Activated naive CD4-positive, alpha-beta T cell treated with anti-CD3 and anti-CD28 coated beads, Interleukin-2, amount 10 ng/mL, durations not matched to agents 7 days and 5 days (primary cell): ENCODE results near the gene TFDP1.
"Not testable (repeated sequence)": the region's sequence is repeated elsewhere in the genome, so short reads cannot be mapped to it uniquely, and the experiment has no call there.

ENCODE experiments used
- CTCF ChIA-PET: fragments of 350-600 bp; sonication (Branson Sonifier 250); formaldehyde crosslinking; loops from one replicate; lab custom pipeline; 2021; ENCODE audit warnings: antibody characterized with exemption; lab: Charles Lee
- DNase-seq: peaks from one replicate; pipeline ENCODE4 v3.0.0-alpha.2; 2020
- H3K27ac Mint-ChIP-seq: one replicate; pipeline ENCODE4 v1.8.0; 2021; ENCODE audit warnings: mild to moderate bottlenecking, moderate library complexity, mixed read lengths
- H3K27me3 Mint-ChIP-seq: one replicate; pipeline ENCODE4 v1.8.0; 2021; ENCODE audit warnings: mild to moderate bottlenecking, mixed read lengths
- H3K36me3 Mint-ChIP-seq: one replicate; pipeline ENCODE4 v1.8.0; 2021; ENCODE audit warnings: mixed read lengths
- H3K4me1 Mint-ChIP-seq: one replicate; pipeline ENCODE4 v1.8.0; 2021; ENCODE audit warnings: mixed read lengths
- H3K4me3 Mint-ChIP-seq: one replicate; pipeline ENCODE4 v1.8.0; 2021; ENCODE audit warnings: mild to moderate bottlenecking, moderate library complexity, mixed read lengths
- H3K9me3 Mint-ChIP-seq: one replicate; pipeline ENCODE4 v1.8.0; 2021; ENCODE audit warnings: mixed read lengths

TFDP1 gene

GRCh38 chr13:113618455-113618854, 33.9 kb downstream of the TFDP1 start:
- H3K36me3 Mint-ChIP-seq = peaks cover 16% of the 10 kb centered on the region
- no peak overlapping the region for H3K27ac Mint-ChIP-seq
- H3K4me3 Mint-ChIP-seq = no peak overlapping the region
- no peaks in the 10 kb centered on the region for H3K9me3 Mint-ChIP-seq
- CTCF ChIA-PET = no interaction called here
- H3K4me1 Mint-ChIP-seq = no peaks in the 10 kb centered on the region
- H3K27me3 Mint-ChIP-seq = no peaks in the 10 kb centered on the region
- no peak for DNase-seq

DNA sequence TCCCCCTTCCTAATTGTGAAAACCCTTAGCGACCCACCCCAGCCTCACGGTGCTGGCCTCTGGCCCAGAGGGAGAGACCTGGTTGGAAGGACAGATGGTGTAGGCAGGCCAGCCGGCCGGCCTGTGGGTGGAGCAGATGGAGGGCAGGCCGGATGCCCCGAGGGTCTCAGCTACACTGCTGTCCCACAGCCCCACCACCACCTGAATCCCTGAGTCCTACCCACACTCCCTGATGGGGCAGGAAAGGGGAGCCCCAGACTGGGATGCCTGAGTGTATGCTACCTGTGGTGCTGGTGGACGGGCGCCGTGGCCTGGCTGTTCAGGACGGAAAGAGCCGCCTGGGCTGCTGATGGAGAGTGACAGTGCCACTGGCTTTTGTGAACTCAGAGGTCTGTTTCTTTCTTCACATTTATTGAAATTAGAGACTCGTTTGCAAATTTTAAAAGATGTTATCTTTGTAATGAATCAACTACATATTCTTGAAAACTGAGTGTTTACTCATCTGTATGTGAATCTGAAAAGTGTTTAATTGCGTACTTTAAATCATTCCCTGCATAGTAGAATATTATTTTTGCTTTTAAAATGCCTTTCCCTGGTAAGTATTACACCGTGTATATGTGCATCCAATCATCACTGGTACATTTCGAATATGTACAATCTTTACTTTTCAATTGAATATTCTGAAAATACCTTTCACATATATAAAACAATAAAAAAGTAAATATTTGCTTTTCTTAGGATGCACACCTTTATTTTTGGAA, 35.7 kb downstream of the TFDP1 start:
- Mint-ChIP-seq H3K27me3 (no peaks in the 10 kb centered on the region), H3K4me1 (no peaks in the 10 kb centered on the region), H3K27ac (no peak overlapping the region), H3K9me3 (no peaks in the 10 kb centered on the region), H3K36me3 (peaks cover 32% of the 10 kb centered on the region), H3K4me3 (no peak overlapping the region)
- DNase-seq = no peak
- CTCF ChIA-PET = no interaction called here

DNA sequence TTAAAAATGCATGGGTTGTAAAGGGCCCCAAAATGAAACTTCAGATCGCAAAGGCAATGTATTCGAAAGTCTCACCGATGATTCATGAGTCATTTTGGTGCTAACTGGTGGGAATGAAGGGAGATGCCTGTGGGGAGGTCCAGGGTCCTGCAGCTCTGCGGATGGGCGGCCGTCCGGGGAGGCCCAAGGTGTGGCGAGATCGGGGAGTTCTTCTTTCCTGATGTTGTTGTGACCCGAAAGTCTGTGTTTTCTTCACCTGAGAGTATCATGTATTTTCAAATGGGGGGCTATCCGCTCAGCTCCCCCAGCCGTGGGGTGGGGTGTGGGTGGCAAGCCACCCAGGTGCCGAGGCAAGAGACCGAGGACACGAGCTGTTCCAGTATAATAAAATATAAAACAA, 36.5 kb downstream of the TFDP1 start:
- peaks cover 34% of the 10 kb centered on the region for H3K36me3 Mint-ChIP-seq
- no peaks in the 10 kb centered on the region for H3K27me3 Mint-ChIP-seq
- H3K4me3 Mint-ChIP-seq = no peak overlapping the region
- no peaks in the 10 kb centered on the region for H3K9me3 Mint-ChIP-seq
- H3K4me1 Mint-ChIP-seq = no peaks in the 10 kb centered on the region
- CTCF ChIA-PET = interaction anchor here (1.4 kb wide), 1 partner anchor 8 kb away, joined by 3 read pairs; no protein-coding TSS in a partner anchor
- H3K27ac Mint-ChIP-seq = no peak overlapping the region
- DNase-seq = no peak

GRCh38 chr13:113621498-113621897, 36.9 kb downstream of the TFDP1 start:
- H3K9me3 Mint-ChIP-seq, DNase-seq, H3K4me1 Mint-ChIP-seq, H3K27ac Mint-ChIP-seq, H3K4me3 Mint-ChIP-seq, H3K27me3 Mint-ChIP-seq: not testable (repeated sequence)
- CTCF ChIA-PET = interaction anchor here (1.4 kb wide), 1 partner anchor 9 kb away, joined by 3 read pairs; no protein-coding TSS in a partner anchor
- peaks cover 36% of the 10 kb centered on the region for H3K36me3 Mint-ChIP-seq

DNA sequence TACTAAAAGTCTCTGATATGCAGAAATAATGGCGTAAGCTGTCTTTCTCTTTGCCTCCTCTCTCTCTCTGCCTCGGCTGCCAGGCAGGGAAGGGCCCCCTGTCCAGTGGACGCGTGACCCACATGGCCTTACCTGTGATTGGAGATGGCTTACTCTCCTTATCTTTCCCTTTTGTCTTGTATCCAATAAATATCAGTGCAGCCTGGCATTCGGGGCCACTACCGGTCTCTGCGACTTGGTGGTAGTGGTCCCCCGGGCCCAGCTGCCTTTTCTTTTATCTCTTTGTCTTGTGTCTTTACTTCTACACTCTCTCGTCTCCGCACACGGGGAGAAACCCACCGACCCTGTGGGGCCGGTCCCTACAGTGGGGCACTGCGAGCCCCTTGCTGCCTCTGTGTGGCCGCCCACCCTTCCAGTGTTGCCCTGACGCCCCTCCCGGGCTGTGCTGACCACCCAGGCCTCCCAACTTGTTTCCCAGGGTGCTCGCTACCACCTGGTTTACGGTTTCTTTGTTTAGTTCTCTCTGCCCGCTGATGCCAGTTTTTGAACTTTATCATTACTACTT, 37.5 kb downstream of the TFDP1 start:
- H3K27ac Mint-ChIP-seq, H3K27me3 Mint-ChIP-seq, H3K4me1 Mint-ChIP-seq, DNase-seq, H3K4me3 Mint-ChIP-seq, H3K9me3 Mint-ChIP-seq: not testable (repeated sequence)
- H3K36me3 Mint-ChIP-seq = peaks cover 42% of the 10 kb centered on the region
- CTCF ChIA-PET = interaction anchor here (1.4 kb wide), 1 partner anchor 9 kb away, joined by 3 read pairs; no protein-coding TSS in a partner anchor

DNA sequence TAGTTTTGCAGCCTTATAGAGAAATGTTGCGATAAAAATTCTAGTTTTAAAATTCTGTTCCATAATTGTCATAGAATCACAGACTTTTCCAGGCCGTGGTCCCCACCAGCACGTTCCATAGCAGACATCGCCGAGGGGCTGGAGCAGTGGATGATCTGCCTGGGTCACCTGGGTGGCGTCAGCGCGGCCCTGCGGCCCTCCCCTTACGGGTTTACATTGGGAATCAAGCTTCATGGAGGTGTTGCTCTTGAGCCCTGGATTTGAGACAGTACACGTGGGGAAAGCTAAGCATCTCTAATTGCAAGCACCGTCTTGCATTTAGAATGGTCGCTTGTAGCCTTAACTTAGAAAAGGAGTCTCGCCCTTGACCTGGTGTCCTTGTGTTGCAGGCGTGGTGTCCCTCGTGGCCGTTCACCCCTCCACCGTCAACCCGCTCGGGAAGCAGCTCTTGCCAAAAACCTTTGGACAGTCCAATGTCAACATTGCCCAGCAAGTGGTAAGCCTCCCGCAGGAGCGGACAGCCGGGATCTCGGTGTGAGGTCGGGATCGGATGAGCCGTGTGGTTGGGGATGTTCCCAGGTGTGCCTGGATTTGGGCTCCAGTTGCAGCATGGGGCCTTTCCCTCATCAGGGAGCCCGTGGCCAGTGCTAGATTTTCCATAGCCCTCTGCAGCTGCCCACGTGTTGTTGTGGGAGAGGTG, 38.4 kb downstream of the TFDP1 start:
- no peak for DNase-seq
- H3K36me3 Mint-ChIP-seq = peaks cover 45% of the 10 kb centered on the region
- no peaks in the 10 kb centered on the region for H3K9me3 Mint-ChIP-seq
- H3K4me3 Mint-ChIP-seq = no peak overlapping the region
- no peaks in the 10 kb centered on the region for H3K4me1 Mint-ChIP-seq
- no peak overlapping the region for H3K27ac Mint-ChIP-seq
- no peaks in the 10 kb centered on the region for H3K27me3 Mint-ChIP-seq
- CTCF ChIA-PET = no interaction called here

GRCh38 chr13:113623491-113624234, 39.1 kb downstream of the TFDP1 start:
- no peak overlapping the region for H3K27ac Mint-ChIP-seq
- H3K36me3 Mint-ChIP-seq = peaks cover 46% of the 10 kb centered on the region

GRCh38 chr13:113624235-113624587, 39.7 kb downstream of the TFDP1 start:
- Mint-ChIP-seq H3K36me3 (peaks cover 48% of the 10 kb centered on the region), H3K4me1 (peaks cover 2% of the 10 kb centered on the region), H3K4me3 (no peak overlapping the region), H3K27me3 (no peaks in the 10 kb centered on the region), H3K9me3 (no peaks in the 10 kb centered on the region), H3K27ac (no peak overlapping the region)
- CTCF ChIA-PET = no interaction called here
- no peak for DNase-seq

More at GRCh38 chr13:113623491-113624234, 39.1 kb downstream of the TFDP1 start:
- no peak for DNase-seq
- Mint-ChIP-seq H3K4me3 (no peak overlapping the region), H3K9me3 (no peaks in the 10 kb centered on the region), H3K4me1 (peaks cover 2% of the 10 kb centered on the region), H3K27me3 (no peaks in the 10 kb centered on the region)
- CTCF ChIA-PET = no interaction called here

GRCh38 chr13:113624640-113625304, 40.2 kb downstream of the TFDP1 start:
- H3K27ac Mint-ChIP-seq, H3K4me3 Mint-ChIP-seq, CTCF ChIA-PET, H3K9me3 Mint-ChIP-seq, DNase-seq, H3K27me3 Mint-ChIP-seq, H3K4me1 Mint-ChIP-seq: not testable (repeated sequence)
- H3K36me3 Mint-ChIP-seq = peaks cover 48% of the 10 kb centered on the region

DNA sequence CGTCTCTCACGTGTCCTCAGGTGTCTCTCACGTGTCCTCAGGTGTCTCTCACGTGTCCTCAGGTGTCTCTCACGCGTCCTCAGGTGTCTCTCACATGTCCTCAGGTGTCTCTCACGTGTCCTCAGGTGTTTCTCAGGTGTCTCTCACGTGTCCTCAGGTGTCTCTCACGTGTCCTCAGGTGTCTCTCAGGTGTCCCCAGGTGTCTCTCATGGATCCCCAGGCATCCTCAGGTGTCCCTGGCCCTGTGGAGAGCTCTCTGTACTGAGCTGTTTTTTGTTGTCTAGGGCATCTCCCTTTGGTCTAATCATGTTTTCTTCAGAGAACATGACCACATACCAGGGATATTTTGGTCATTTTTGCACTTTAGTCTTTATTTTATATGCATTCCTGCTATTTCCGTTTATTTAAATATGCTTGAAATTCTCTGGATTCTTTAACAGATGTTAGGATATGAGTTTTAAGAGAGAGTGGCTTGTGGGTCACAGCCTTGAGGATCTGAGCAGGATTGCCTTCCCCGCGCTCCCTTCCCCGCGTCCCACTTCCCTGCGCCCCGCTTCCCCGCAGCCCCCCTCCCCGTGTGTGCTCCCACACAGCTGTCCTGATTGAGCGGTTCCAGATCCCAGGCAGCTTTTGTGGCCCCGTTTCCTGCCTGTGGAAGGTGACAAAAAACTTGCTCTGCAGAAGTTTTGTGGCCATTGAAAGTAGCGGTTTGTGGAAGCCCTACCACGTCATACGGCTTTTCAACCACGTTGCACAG, 41.6 kb downstream of the TFDP1 start:
- peaks cover 52% of the 10 kb centered on the region for H3K36me3 Mint-ChIP-seq
- peak overlapping the region; percentile 11 for H3K27ac Mint-ChIP-seq
- CTCF ChIA-PET = no interaction called here
- no peak for DNase-seq
- H3K27me3 Mint-ChIP-seq = no peaks in the 10 kb centered on the region
- H3K4me3 Mint-ChIP-seq = no peak overlapping the region
- no peaks in the 10 kb centered on the region for H3K9me3 Mint-ChIP-seq
- H3K4me1 Mint-ChIP-seq = peaks cover 2% of the 10 kb centered on the region

DNA sequence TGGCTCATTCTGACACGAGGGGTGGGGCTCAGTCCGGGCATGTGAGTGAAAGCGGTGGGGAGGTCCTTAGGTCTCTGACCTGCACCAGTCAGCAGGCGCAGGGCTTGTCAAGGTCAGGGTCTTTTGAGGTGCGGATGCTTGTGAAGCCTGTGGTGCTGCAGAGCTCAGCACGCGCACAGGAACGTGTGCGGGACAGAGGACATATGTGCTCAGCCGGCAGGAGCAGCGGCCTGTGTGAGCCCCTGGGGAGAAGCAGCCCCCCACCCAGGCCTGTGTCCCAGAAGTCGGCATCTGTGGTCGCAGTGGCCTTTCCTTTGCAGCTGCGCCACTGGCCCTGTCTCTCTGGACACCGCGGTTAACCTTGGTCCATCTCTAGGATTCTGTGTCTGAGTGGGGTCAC, 42.6 kb downstream of the TFDP1 start:
- CTCF ChIA-PET = no interaction called here
- Mint-ChIP-seq H3K27ac (no peak overlapping the region), H3K4me1 (peaks cover 2% of the 10 kb centered on the region), H3K36me3 (peaks cover 60% of the 10 kb centered on the region), H3K27me3 (no peaks in the 10 kb centered on the region), H3K9me3 (no peaks in the 10 kb centered on the region), H3K4me3 (no peak overlapping the region)
- DNase-seq = no peak

- peaks cover 56% of the 10 kb centered on the region for H3K36me3 Mint-ChIP-seq
- no peaks in the 10 kb centered on the region for H3K9me3 Mint-ChIP-seq
- H3K27me3 Mint-ChIP-seq = no peaks in the 10 kb centered on the region
- peak overlapping the region; percentile 28 for H3K27ac Mint-ChIP-seq
- no peak overlapping the region for H3K4me3 Mint-ChIP-seq
- no peak for DNase-seq
- CTCF ChIA-PET = no interaction called here
- peaks cover 8% of the 10 kb centered on the region for H3K4me1 Mint-ChIP-seq
Measured at GRCh38 chr13:113628291-113629270, 44.0 kb downstream of the TFDP1 start.
